DMS 273 treated with DMSO at 0.1 percent for 48 hours (cell line): ENCODE measurements around the gene INCA1.

ENCODE experiments used
- DNase-seq: peaks from one replicate; lab custom pipeline; 2025; lab: John Stamatoyannopoulos, UW

INCA1 gene

DNA sequence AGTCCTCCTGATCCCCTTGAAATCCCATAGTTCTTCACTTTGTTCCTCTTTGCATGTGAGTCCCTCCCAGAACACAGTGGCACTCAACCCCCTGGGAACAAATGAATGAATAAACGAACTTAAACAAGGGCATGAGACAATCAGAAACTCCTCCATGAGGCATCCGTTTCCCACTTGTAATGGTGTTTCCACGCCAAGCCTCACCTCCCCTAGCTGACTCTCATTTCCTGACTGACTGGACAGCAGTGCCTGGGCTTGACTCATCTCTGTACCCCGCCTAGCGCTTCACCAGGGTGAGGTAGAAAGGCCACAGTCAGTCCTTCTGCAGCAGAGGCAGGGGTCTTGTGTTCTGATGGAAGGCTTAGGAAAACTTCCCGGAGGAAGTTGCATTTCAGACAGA is 14.6 kb upstream of the INCA1 start:
- no peak for DNase-seq

DNA sequence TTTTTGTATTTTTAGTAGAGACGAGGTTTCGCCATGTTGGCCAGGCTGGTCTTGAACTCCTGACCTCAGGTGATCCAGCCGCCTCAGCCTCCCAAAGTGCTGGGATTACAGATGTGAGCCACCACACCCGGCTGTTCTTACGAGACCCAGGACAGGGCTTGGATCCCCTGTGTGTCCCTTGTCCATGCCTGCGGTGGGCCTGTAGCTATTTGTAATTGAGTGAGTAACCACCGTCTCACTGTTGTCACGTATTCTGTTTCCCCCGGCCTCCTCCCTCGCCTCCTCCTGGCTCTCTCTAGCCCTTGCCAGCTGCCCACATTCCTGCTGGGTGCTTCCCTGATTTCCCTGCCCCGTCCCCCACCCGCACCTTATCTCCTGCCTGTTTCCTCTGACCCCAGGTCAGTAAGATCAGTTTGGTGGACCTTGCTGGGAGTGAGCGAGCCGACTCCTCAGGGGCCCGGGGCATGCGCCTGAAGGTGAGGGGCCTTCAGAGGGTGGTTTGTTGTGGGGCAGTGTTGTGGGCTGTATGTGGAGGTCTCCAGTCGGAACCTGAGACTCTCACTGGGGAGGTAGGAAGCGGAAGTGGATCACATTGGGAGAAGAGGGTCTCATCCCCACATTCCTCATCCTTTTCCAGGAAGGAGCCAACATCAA is 6.0 kb upstream of the INCA1 start:
- DNase-seq: no peak

DNA sequence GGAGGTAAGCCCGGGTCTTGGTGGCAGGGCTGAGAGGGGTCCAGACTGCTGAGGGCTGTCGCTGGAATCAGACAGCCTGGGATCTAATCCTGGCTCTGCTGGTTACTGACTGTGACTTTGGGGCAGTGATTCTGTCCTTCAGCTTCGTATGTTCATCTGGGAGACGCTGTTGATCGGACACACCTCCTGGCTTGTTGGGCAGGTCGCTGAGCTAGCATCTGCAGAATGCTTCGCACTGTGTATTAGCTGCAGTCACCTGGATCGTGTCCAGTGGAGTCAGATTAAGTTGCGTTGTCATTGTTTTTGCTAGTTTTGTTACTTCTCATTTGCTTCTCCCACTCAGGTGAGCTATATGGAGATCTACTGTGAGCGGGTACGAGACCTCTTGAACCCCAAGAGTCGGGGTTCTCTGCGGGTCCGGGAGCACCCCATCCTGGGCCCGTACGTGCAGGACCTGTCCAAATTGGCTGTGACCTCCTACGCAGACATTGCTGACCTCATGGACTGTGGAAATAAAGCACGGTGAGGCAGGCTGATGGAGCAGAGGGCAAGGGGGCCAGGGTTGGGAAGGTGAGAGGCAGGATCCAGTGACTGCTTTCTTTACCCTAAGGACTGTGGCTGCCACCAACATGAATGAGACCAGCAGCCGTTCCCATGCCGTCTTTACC is 4.9 kb upstream of the INCA1 start:
- DNase-seq: no peak

DNA sequence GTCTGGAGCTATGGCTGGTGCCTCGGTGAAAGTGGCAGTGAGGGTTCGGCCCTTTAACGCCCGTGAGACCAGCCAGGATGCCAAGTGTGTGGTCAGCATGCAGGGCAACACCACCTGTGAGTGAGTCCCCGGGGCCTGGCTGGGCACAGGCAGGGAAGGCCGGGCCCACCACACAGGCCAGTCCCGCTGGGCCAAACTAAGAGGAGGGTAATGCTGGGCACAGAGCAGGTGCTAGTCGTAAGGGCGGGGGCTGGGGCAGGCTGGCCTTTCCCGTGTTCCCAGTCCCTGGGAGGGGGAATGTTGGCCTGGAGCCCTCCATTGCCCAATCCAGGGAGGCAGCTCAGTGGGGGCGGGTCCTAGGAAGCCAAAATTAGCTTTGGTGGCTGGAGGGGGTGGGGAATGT is 2.9 kb upstream of the INCA1 start:
- no peak for DNase-seq

DNA sequence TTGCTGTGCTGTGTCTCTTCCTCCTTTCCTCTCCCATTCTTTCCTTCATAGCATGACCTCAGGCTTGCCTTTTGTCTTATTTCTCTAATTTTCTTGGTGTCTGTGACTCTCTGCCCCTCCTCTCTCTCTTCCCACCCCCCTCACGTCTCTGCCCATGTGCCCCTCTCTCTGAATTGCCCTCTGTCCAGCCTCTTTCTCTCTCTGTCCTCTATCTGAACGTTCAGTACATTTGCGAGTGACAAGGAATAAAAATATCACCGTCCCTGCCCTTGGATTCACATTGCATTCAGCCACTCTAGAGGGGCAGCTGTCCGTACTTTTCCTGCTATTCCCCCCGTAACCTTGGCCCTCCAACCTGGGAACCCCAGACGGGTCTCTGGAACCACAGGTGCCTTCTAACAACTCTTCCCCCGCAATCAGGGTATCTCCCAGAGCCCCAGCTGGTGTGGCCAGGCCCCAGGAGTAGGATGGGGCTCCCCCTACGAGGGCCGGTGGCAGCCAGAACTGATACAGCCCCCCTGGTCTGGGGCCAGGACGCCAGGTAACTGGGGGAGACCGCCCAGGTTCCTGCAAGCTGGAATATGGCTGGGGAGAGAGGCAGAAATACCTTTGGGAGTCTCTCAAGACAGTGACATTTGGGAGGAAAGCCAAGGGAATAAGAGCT is 2.2 kb upstream of the INCA1 start:
- no peak for DNase-seq

DNA sequence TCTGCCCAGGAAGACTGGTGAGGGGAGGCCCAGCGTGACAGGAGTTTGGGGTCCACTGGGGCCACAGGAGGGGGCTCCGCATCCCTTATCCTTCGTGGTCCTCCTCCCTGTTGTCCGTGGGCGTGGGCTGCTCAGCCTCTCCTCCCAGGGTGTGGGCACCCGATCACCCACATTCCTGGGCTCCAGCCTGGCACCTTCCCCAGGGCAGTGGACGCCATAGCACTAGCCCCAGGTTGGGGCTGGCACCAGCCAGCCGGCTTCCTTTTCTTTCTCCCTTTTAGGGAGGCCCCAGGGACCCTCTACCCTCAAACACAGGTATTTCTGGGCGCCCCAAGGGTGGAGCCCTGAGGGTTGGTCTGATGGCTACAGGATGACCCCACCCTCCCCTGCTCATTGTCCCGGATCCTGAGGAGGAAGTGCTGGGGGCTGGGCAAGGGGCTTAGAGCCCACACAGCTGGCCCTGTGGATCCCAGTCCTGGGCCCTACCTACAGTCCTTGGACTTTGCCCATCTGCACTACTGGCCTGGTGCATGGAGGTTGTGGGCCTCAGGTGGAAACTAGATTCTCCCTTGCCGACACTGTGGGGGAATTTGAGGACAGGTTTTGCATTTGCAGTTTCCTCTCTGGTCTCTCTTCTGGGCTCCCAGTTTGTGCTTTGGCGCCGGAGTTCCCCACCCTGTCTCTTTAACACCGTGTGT is 1.6 kb upstream of the INCA1 start:
- DNase-seq: no peak

DNA sequence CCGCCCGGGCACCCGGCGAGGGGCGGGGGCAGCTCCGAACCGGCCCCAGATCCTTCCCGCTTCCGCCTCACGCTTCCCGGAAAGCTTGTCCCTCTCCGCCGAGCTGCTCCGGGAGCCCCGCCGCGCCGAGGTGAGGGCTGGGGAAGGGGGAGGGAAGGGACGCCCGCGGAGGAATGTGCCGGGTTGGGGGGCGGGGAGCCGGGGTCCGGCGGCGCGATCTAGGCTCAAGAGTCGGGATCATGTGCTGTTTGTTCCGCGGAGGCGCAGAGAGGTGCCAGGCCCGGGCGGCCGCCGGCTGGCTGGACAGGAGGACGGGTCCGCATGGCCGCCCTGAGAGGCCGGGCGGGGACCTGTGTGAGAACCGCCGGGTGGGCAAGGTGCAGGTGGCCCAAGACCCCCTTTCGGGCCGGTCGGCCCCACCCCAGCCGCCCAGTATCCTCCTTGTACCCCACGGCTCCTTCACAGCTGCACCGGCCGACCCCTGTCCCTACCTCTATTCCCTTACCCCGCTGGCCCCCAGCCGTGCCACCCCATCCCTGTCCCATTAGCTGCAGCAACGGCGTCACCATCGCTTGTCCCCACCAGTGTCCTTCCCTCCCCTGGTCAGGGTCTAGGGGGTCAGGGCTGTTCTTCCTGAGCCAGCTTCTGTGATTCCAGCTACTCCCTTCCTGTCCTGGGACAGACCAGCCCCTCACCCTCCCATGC is 857 bp upstream of the INCA1 start:
- DNase-seq: no peak

DNA sequence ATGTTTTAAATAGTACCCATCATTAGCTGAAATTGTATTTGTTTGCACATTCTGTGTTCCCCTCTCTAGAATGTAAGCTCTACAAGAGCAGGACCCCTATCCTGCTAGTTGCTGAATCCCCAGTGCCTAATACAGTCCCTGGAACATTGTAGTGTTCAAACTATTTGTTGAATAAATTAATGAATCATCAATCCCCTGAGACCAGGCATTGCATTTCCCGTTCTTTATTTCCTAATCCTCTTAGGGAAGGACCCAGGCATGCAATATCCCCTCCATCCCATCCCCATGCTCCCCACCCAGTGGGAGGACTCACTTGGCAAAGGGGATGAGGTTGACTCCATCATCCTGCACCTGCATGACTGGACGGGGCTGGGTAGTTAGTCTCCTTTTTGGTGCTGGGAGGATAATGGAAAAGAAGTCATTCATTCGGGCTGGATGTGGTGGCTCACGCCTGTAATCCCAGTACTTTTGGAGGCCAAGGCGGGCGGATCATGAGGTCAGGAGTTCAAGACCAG is 3.2 kb downstream of the INCA1 start:
- DNase-seq: no peak

DNA sequence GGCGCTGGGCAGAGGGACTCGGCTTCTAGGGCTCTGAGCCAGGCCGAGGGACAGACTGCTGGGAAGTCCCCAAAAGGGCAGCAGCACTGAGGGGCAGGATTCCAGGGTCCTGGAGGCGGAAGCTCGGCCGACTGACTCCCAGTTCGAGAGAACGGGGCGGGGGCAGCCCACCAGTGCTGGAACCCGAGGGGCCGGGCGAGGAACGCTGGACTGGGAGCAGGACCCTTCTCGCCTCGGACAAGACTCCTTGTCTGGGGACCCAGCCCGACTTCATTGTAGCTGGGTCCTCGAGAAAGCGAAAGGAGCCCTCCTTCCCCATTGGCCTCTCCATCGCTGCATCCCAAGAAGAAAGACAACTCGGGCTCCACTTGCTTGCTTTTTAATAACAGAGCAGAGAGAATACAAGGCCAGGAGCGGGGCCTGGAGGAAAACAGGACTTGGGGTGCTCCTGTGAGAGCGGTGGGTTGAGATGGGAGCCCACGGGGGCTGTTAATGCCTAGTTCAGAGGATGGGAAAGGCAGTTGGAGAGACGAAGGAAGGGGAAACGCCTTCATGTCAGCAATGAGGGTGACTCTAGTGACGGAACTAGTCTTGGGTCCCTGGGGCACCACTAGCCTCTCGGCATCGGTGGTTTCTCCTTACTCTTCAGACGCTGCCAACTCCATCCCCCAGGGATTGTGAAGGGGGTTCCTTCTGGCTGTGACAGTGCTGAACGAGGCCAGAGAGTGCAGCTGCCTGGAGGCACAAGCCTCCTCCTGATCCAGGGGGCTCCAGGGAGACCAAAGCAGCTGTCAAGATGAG is 9.4 kb downstream of the INCA1 start:
- no peak for DNase-seq

DNA sequence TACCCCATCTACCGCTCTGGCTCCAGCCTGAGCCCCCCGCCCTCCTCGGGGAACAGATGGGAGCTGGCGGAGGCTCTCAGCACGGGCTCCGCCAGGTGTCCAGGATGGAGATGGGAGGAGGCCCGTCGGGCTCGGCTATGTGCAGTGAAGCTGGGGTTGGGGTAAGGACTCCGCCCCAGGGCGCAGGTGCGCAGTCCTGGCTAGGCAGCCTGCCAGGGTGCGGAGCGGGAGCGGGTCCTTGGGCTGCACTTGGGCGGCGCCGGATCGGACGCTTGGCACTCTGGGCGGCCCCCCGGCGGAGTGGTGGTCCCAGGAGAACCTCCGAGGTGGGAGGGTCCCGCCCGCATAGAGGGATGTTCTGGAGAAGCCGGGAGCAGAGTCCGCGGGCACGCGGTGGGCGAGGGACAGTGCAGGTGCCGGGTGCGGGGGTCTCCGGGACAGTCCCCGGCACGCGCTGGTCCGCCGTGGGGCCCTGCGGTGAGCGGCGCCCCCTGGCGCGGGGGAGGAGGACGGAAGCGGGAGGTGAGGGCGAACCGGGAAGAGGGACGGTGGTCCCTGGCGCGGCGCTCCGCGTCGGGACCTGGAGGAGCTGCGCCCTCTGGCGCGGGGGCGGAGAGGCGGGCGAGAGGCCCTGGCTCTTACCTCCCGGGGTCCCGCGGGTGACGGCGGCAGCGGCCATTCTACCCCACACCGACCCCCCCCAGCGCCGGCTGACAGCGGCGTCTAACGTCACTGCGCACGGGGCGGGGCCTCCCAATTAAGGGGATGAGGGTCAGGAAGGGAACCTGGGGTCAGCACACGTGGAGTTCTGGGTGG is 10.2 kb downstream of the INCA1 start, which contains the start of gene CAMTA2:
CAMTA2 (minus strand) TSS at position 725 of the 816 bp plus-strand sequence. CDS start 1,453 bp downstream, outside the sequence.
- DNase-seq: peak; percentile 4

DNA sequence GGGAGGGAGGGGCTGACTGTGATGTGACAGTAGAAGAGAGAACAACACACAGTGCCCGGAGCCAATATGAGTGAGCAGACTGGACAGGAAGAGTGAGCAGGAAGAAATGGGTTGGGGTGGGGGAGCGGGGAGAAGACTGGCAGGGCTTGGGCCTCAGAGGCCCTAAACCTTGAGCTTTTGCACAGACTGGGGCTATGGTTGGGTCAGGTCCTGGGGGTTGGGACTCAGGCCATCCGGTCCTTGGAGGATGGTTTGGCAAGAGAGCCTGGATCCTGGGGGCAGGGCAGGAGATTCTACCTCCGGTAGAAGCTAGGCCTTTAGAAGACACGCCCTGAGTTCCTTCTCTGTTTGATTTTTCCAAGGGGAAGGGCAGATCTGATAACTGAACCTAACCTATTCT is 10.9 kb downstream of the INCA1 start:
- no peak for DNase-seq

DNA sequence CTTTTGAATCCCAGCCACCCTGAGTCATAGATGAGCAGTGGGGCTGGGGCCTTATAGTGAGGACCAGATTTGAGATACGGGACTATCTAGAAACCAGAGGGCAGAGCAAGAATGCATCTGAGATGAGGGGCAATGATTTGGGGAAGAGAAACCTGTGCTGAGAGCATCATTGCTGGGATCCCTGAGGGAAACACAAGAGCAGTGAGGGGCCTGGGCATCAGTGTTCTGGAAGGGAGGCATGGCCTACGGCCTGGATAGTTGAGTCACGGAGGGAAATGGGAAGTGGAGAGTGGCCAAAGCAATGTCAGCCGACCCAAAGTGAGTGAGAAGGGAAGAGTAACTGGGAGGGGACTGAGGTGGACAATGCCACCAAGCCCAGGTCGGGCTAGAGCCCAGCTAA is 15.0 kb downstream of the INCA1 start:
- DNase-seq: no peak

DNA sequence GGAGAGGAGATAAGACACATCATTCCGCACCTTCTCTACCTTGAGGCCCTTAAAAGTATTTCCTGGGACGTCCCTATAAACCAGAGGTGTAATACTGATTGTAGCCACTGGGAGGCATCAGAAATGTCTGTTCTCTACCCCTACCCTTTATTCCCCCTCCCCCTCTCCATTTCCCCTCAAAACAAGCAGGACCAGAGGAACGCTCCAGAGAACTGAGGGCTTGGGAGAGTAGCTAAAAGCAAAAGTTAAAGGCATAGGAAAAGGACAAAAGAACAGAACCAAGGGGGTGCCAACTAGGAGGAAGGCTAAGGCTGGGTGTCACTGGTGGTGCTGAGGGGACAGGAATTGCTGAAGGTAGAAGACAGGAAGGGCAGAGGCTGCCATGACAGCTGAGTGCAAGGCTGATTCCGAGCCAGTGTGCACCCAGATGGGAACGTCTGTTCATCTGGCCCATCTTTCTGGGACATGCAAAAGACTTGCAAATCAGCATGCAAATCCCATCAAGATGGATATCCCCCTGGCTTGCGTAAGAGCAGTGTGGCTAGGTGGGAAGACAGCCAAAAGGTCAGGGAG is 16.6 kb downstream of the INCA1 start:
- peak; percentile 2 for DNase-seq

DNA sequence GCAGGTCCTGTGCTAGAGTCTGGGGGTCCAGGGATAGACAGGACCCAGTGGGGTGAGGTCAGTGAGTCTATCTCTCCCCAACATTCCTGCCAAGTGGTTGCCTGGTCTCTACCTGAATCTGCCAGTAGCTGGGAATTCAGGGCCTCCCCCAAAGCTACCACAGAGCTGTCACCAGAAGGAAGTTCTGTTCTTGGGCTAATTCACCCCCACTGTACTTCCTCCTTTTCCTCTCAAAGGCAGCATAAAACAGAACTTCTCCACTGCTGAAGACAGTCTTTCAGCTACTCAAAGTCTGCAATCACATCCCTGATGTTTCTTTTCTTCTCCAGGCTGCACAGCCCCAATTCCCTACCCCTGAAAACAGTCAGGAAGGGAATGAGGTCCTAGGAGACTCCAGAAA is 18.6 kb downstream of the INCA1 start:
- DNase-seq: no peak

DNA sequence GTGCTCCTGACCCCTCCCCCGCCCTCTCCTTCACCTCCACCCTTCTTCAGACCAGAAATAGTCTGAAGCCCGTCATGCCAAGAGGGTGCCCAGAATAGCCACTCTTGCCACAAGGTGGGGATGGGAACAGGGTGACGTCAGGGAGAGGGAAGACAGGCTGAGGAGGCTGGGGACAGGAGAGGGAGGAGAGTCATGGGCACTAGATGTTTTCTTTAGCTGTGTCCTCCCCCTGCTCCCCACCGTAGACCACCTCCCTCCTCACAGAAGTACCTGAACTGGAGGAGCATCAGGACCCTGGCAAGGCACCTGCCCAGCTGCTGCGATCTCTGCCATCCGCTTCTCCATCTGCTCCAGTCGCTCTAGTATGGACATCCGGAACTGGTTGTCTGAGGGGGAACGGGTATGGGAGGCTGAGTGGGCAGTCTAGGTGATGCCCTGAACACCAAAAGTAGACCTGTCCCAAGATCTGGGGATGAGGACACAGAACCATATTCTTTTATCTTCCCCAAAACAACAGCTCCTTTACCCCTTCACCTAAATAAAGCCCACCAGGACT is 23.1 kb downstream of the INCA1 start:
- DNase-seq: no peak

DNA sequence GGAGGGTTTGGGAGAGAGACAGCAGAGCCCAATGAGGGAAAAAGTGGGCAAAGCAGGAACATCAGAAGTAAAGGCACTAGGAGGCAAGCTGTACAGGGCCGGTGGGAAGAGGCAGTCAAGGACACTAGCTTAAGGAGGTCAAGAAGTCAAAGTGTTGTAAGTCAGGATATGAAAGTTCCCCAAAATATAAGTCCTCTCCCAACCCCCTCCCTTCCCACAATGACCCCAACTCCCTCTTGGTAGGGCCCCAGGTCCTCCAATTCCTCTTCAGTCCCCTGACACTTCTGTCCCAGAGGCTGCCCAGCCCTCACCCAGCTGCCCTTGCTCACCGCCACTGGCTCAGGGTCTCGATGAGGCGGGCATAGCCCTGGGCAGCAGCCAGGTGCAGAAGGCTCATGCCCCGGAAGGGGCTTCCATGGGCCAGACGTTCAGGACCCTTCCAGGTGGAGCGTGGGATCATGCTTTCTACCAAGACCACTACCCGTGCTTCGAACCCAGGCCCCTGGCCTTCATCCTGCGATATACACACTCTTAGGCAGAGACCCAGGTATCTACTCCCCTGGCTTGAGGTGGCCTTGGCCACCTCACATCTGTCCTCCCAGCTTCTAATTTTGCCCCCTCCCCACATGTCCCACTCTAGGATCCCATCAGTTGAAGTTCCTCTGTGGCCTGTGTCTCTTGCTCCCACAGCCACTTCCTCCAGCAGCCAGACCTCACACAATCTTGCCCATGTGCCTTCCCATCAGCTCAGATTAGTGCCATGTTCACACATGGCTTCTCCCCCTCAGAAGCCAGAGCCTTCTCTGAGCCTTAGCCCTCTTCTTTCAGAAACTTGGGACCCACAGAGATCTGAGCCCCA is 23.8 kb downstream of the INCA1 start:
- DNase-seq: no peak

DNA sequence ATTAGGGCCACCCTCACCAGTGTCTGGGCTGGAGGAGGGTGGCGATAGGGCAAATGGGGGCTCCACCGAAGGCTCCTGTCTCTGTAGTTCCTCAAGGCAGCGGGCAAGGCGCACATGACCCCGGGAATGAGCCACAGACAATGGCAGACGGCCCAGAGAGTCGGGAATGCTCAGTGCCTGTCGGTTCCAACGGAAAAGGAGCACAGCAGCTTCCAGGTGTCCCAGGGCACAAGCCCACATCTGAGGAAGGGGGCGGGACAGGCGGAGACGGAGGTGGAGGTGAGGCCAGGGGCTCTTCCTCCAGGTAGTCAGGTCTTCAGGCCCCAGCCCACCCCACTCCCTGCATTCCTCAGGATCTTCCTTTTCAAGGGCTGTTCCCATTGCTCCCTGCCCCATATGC is 24.6 kb downstream of the INCA1 start:
- no peak for DNase-seq

DNA sequence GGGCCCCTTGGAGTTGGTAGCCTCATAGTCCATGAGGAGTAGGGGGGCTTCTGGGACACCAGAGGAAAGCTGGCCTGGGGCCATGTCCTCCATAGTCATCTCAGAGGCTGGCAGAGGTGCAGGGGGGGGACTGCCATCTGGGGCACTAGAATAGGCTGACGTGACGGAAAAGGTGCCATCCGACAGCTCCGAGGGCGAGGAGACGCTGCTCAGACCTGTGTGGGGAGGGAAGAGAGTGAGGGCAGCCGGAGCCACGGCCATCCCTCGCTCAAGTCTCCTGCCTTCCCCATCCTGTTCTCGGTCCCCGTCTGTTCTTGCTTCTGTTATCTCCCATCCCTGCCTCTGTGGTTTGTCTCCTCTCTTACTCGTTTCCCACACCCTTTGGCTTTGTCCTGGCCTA is 25.0 kb downstream of the INCA1 start:
- no peak for DNase-seq

DNA sequence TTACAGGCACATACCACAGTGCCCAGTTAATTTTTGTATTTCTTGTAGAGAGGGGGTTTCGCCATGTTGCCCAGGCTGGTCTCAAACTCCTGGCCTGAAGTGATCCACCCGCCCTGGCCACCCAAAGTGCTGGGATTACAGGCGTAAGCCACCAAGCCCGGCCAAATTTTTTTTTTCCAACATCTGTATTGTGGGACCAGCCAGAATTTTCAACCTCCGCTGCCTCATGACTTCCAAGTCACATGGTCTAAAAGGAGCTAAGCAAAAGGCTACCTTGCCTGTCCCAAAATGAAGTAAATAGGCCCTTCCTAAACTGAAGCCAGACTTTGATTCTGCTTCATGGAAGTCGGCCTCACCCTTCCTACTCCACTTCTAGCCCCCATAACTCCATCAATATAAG is 25.5 kb downstream of the INCA1 start:
- DNase-seq: no peak
